ENCODE data around the gene UBE2G2.

Gene UBE2G2

DNA sequence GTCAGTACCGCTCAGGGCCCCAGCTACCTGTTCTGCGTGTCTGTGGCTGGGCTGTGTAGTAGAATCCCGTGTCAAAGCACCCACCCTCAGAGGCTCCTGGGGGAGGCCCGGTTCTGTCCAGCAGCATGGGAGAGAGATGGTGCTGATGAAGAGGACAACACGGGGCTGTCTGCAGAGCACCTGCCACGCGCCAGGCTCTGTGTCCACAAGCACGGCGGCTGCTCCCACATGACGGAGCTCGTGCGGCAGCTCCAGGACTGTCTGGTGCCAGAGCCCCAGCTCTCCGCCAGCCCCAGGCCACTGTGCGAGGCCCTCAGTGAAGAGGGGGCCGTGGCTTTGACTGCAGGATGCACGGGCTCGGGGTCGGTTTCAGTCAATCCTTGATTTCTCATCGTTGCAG, 48.3 kb downstream of the UBE2G2 start:
- no peak for FAIRE-seq
- DNase-seq (ENCODE audit: insufficient read length, low spot score): no peak
- TF ChIP-seq POLR2A (IDR thresholded peaks at IDR 0.05; ENCODE audit: low read depth, low read length): no peak

DNA sequence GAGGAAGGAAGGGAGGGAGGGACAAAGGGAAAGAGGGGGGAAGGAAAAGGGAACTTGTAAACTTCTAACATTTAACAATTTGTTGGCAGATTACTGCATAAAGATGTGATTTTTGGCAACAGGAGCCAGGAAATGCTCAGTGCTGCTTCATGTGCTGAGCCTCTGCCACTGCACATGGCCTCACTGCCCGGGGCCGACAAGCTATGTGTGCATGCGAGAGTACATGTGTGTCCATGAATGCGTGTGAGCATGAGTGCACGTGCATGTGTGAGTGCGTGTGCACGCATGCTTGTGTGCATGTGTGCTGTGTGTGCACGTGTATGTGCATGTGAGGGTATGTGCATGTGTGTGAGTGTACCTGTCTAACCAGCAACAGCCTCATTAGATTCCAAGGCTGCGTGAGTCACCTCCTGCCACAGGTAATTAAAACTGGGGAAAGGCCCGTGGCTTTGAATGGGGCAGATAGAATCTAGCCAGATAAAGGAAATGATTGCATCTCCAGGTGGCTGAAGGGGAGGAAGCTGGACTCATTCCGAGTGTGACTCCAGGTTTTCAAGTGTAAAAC, 48.9 kb downstream of the UBE2G2 start:
- no peak for FAIRE-seq
- DNase-seq (ENCODE audit: insufficient read length, low spot score): no peak
- no peak for TF ChIP-seq POLR2A (IDR thresholded peaks at IDR 0.05; ENCODE audit: low read depth, low read length)

DNA sequence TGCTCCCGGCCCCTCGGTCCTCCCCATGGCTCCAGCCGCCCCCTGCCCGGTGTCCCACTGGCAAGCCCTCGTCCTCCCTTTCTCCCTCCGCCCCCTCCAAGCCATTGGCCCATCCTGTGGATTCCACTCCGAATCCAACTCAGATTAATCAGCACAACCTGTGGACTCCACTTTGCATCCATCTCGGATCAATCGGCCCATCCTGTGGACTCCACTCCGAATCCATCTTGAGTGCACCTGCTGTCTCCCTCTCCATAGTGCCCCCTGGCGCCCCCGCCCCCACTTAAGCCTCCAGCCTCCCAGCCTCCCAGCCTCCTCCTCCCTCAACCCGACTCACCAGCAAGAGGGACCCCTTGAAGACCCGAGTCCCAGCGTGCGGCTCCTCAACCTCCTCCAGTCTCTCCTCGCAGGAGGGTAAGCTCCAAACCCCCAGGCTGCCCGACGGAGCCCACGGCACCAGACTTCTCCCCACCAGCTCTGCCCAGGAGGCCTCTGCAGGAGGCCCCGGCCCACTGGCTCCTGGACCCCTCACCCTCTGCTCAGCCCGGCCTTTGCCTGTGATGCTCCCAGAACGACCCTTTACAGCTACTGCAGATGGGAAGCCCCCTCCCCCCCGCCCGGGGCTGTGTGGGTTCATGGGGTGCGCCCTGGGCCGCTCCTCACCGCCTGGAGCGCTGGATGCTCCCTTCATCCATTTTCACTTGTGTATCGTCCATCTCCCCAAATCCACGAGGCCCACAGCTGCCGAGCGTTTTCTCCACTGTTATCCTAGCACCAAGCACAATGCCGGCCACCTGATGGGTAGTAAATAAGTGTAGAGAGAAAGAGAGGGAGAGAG, 49.6 kb downstream of the UBE2G2 start:
- TF ChIP-seq POLR2A (IDR thresholded peaks at IDR 0.05; ENCODE audit: low read depth, low read length): no peak
- no peak for FAIRE-seq
- no peak for DNase-seq (ENCODE audit: insufficient read length, low spot score)

DNA sequence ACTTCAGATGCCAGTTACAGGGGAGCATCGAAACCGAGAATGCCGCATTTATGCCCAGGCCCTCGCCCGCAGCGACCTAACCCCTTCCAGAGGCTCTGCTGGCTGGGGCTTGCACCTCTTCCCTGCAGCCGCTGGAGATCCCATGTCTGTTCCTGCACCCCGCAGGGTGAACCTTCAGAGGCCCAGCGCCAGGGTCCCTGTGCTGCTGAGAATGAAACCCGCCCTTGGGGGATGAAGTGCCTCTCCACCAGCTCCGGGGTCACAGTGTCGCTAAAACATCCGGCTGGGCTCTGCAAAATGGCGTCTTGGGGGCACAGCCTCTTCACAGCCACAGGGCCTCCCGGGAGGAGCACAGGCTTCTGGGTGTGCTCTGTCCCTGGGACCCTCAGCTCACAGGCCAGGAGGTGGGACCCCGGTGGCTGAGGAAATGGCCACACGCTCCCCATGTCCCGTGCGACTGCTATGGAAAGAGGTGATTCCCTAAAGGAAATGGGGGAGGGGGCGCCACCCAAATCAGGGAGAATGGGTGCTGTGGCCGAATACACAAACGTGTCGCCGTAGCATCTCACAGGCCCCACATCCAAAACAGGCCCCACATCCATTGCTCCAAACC, 50.3 kb downstream of the UBE2G2 start:
- DNase-seq (ENCODE audit: insufficient read length, low spot score): no peak
- no peak for FAIRE-seq
- no peak for TF ChIP-seq POLR2A (IDR thresholded peaks at IDR 0.05; ENCODE audit: low read depth, low read length)

DNA sequence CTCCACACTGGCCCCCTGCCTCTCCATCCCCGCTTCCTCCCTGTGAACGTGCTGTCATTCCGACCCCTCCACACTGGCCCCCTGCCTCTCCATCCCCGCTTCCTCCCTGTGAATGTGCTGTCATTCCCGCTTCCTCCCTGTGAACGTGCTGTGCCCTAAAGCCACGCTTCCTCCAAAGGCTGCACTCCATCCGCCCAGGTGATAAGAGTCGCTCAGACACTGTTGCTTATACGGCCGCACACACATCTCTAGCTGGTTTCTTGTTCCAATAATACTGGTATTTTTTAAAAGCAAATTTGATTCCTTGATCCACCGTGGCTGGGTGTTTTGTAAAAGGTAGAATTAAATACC, 51.0 kb downstream of the UBE2G2 start:
- no peak for TF ChIP-seq POLR2A (IDR thresholded peaks at IDR 0.05; ENCODE audit: low read depth, low read length)
- DNase-seq (ENCODE audit: insufficient read length, low spot score) (no peak), FAIRE-seq (no peak)

DNA sequence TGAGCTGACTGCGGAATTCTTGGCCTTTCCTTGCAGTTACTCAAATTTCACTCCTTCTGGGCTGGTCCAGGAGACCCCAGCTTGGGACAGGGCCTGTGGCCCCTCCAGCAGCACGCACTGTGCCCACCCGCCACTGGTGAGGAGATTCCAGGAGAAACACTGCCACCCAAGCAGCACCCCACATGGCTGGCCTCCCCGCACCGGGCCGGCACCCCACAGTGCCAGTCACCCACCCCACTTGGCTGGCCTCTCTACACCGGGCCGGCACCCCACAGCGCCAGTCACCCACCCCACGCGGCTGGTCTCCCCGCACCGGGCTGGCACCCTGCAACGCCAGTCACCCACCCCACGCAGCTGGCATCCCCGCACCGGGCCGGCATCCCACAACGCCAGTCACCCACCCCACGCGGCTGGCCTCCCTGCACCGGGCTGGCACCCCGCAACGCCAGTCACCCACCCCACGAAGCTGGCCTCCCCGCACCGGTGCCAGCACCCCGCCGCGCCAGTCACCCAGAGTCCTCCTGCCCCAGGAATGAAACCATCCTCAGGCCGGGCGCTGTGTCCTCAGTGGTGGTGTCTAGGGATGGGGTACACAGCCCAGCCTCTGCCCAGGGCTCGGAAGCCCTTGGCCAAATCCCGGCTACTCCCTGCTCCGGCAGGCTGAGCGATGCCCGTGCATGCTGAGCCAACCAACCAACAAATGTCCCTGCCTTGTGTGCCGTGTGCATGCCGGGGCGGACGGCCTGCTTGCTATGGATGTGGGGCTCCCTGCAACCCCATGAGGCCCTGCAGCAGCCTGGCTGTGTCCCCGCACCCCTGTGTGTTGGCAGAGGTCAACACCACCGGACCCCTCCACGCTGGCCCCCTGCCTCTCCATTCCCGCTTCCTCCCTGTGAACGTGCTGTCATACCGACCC, 51.6 kb downstream of the UBE2G2 start:
- FAIRE-seq (no peak), DNase-seq (ENCODE audit: insufficient read length, low spot score) (no peak)
- TF ChIP-seq POLR2A (IDR thresholded peaks at IDR 0.05; ENCODE audit: low read depth, low read length): no peak

DNA sequence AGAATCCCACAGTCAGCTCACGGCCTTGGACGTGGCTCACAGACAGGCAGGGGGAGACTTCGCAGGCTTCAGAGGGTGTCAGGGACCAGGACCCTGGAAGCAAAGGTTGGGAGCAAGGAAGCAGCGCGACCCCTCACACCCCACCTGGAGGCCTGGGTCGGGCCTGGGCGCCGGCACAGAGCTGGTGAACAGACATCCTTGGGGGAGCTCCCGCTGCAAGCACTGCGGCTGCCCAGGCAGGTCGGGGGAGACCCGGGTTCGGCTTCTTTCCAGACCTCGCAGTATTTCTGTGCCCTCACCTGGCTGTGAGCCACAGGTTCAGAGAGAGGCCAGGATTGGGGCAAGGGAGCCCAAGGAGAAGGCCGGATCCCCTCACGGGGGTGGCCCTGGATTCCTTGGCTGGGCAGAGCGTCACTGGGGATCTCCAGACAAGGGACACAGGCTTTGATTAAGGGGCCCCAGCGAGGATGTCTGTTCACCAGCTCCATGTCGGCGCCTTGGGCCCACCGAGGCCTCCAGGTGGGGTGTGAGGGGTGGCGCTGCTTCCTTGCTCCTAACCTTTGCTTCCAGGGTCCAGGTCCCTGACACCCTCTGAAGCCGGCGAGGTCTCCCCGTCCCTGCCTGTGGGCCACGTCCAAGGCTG, 52.4 kb downstream of the UBE2G2 start:
- FAIRE-seq: no peak
- DNase-seq (ENCODE audit: insufficient read length, low spot score): no peak
- no peak for TF ChIP-seq POLR2A (IDR thresholded peaks at IDR 0.05; ENCODE audit: low read depth, low read length)

DNA sequence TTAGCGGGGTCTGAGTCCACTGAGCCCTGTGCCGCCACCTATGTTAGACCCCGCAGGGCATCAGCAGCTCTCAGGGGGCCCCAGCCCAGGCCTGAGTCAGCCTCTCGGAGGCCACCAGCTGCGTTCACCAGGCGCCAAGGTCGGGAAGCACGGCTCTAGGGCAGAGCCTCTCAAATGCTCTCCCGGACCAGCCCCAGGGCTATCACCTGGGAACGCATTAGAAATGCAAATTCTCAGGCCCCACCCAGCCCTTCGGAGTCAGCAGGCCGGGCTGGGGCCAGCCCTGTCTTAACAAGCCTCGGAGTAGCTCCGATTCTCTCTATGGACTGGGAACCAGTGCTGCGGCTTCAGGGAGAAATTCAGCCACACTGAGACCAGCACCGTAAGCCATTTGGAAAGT, 53.0 kb downstream of the UBE2G2 start:
- TF ChIP-seq POLR2A (IDR thresholded peaks at IDR 0.05; ENCODE audit: low read depth, low read length): no peak
- FAIRE-seq (no peak), DNase-seq (ENCODE audit: insufficient read length, low spot score) (no peak)

DNA sequence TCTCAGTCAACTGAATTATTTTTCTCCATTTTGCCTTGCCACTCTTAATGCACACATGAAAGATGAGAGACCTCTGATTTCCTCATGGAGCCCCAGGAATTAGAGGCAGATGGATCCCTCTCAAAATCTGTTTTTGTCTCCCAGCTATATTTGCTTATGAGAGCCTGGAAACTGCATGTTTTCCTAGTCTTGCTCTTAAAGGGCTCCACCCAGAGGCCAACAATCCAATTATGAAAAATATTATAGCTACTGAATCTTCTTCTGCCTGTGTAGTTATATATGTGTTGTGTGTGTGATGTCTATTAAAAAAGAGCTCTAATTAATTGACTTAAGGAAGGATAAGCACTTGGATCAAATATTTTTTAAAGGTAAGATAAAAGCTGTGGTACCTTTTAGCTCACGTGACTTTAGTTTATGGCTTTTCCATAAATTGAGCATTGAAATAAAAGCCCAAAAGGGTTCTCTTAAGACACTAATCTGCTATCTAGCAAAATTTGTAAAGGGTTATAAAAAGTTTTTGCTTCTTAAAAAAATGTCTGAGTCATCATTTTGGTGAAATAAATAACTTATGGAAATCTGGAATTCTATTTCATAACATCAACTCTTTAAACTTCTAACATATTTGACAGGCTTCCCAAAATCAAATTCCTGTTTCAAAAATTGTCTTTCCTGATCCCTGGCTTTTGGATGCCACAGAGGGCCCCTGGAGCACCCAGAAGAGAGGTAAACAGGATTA, 59.0 kb downstream of the UBE2G2 start:
- FAIRE-seq (no peak), DNase-seq (ENCODE audit: insufficient read length, low spot score) (no peak)
- no peak for TF ChIP-seq POLR2A (IDR thresholded peaks at IDR 0.05; ENCODE audit: low read depth, low read length)

DNA sequence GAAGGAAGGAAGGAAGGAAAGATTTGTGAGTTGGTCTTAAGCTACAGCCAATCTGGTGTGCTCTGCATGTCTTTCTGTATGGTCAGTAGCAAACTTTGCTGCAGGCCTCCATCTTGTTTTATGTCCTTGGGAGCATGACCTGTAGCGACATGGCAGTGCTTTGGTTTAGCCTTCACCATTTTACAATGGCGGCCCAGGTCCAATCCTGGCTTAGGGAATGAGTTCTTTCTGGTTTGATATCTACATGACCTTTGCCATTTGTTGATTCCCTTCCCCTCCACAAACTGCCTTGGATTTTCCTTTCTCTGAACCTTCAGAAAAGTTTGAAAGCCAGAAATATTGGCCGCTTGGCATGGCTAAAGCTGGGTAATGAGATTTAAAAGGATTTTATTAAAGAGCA, 59.7 kb downstream of the UBE2G2 start:
- FAIRE-seq (no peak), DNase-seq (ENCODE audit: insufficient read length, low spot score) (no peak)
- TF ChIP-seq POLR2A (IDR thresholded peaks at IDR 0.05; ENCODE audit: low read depth, low read length): no peak

DNA sequence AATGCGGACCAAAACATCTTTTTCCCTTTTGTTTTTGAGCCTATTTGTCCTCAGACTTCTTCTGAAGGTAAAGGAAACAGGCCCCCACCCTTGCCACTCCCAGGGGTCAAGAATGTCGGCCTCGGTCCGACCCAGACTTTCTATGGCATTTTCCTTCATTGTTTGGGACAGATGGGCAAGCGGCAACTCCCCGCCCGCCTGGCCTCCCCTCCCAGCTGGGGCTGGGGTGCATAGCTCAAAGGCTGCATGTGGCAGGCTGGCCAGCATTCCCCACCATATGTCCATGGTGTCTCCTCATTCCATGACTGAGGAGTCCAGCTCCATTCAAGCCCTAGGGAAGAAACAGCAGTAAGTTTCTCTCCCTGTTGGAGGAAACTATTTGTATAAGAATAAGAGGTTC, 60.9 kb downstream of the UBE2G2 start:
- FAIRE-seq (no peak), DNase-seq (ENCODE audit: insufficient read length, low spot score) (no peak)
- TF ChIP-seq POLR2A (IDR thresholded peaks at IDR 0.05; ENCODE audit: low read depth, low read length): no peak

DNA sequence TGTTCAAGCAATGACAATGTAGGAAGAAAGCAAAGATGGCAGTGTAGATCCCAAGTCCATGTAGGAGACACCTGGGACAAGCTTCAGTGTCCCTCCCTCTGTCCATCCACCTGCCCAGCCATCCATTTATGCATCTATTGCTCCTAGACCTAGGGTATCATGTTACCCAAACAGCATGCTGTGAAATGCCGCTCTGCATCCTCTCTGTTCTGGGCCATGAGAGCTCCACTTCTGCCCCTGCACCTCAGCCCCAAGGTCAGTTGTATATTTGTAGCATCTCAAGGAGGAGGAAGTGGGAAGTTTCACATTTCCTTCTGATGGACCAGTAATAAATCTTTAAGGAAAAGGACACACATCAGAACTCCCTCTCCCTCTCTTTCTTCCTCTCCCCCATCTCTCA, 62.3 kb downstream of the UBE2G2 start:
- FAIRE-seq: no peak
- TF ChIP-seq POLR2A (IDR thresholded peaks at IDR 0.05; ENCODE audit: low read depth, low read length): no peak

DNA sequence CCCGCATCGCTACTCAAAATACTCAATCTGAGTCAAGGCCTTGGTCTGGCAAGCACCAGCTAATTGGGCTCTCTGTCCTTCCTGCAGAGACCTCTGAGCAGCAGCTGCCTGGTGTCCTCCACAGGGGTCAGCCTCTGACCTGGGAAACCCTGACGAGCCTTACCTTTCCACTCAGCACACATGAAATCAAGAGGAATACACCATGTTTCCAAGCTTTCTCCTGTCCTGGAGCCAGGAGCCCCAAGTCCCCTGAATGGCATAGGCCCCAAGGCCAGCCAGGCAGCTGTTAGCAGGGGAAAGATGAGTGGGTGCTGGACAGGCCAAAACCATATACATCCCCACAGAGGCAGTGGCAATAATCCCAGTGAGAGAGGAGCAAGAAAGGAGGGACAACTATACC, 63.0 kb downstream of the UBE2G2 start:
- DNase-seq (ENCODE audit: insufficient read length, low spot score) (no peak), FAIRE-seq (no peak)
- no peak for TF ChIP-seq POLR2A (IDR thresholded peaks at IDR 0.05; ENCODE audit: low read depth, low read length)

More for the DNA sequence above, 62.3 kb downstream of the UBE2G2 start:
- DNase-seq (ENCODE audit: insufficient read length, low spot score): no peak

Data from H54 (cell line).